ENCODE measurements around the gene NDFIP2.

NDFIP2 gene

DNA sequence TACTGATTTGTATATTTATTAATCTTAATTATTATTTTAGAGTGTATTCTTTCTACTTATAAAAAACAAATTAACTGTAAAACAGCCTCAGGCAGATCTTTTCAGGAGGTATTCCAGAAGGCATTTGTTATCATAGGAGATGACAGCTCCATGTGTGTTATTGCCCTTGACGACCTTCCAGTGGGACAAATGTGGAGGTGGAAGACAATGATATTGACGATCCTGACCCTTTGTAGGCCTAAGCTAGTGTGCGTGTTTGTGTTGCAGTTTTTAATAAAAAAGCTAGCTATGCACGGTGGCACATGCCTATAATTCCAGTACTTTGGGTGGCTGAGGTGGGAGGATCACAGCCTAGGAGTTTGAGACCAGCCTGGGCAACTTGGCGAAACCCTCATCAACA is 46.7 kb downstream of the NDFIP2 start:
- DNase-seq (ENCODE audit: low read depth, low spot score), result no peak
- H3K9ac ChIP-seq (ENCODE audit: insufficient read length), result no peak overlapping the region
- no peak overlapping the region for H3K4me3 ChIP-seq
- H3K36me3 ChIP-seq (ENCODE audit: insufficient read depth, low read length), result peaks cover 31% of the 10 kb centered on the region
- H3K9me3 ChIP-seq (ENCODE audit: low read depth, low read length), result no peaks in the 10 kb centered on the region
- TF ChIP-seq POLR2AphosphoS5 (IDR thresholded peaks at IDR 0.05; ENCODE audit: borderline replicate concordance, low read depth, low read length) (no peak), FOXP2 (optimal IDR thresholded peaks at IDR 0.05; ENCODE audit: control extremely low read depth, extremely low read length, insufficient read depth) (no peak), EZH2 (IDR thresholded peaks at IDR 0.05) (no peak)
- H3K27ac ChIP-seq, result no peak overlapping the region

DNA sequence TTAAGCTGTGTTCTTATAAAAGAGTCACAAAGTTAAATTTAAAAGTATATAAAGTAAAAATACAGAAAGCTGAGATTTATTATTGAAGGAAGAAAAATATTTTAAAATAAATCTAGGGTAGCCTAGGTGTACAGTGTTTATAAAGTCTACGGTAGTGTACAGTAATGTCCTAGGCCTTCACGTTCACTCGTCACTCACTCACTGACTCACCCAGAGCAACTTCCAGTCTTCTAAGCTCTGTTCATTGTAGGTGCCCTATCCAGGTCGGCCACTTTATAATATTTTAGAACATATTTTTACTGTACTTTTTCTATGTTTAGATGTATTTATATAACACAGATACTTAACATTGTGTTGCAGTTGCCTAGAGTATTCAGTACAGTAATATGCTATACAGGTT is 47.4 kb downstream of the NDFIP2 start:
- peaks cover 27% of the 10 kb centered on the region for H3K36me3 ChIP-seq (ENCODE audit: insufficient read depth, low read length)
- no peak overlapping the region for H3K9ac ChIP-seq (ENCODE audit: insufficient read length)
- TF ChIP-seq EZH2 (IDR thresholded peaks at IDR 0.05) (no peak), POLR2AphosphoS5 (IDR thresholded peaks at IDR 0.05; ENCODE audit: borderline replicate concordance, low read depth, low read length) (no peak), FOXP2 (optimal IDR thresholded peaks at IDR 0.05; ENCODE audit: control extremely low read depth, extremely low read length, insufficient read depth) (no peak)
- H3K27ac ChIP-seq, result no peak overlapping the region
- DNase-seq (ENCODE audit: low read depth, low spot score), result no peak
- no peak overlapping the region for H3K4me3 ChIP-seq
- no peaks in the 10 kb centered on the region for H3K9me3 ChIP-seq (ENCODE audit: low read depth, low read length)

DNA sequence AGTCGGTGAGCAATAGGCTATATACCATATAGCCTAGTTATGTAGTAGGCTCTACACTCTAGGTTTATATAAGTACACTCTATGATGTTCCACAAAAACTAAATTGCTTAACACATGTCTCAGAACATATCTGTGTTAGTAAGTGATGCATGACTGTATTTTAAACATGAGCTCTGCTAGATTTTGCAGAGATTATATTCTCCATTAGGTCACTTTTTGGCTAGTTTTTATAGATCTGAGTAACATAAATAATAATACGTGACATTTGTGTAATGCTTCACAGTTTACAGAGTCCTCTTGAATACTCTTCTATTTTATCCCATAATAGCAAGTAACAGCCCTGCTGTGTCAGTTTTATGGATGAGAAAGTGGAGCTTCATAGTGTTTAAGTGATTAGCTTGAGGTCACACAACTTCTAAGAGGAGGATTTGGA is 47.8 kb downstream of the NDFIP2 start:
- Histone ChIP-seq H3K9ac (ENCODE audit: insufficient read length) (no peak overlapping the region), H3K36me3 (ENCODE audit: insufficient read depth, low read length) (peaks cover 23% of the 10 kb centered on the region), H3K4me3 (no peak overlapping the region), H3K27ac (no peak overlapping the region), H3K9me3 (ENCODE audit: low read depth, low read length) (no peaks in the 10 kb centered on the region)
- TF ChIP-seq EZH2 (IDR thresholded peaks at IDR 0.05) (no peak), FOXP2 (optimal IDR thresholded peaks at IDR 0.05; ENCODE audit: control extremely low read depth, extremely low read length, insufficient read depth) (no peak), POLR2AphosphoS5 (IDR thresholded peaks at IDR 0.05; ENCODE audit: borderline replicate concordance, low read depth, low read length) (no peak)
- DNase-seq (ENCODE audit: low read depth, low spot score), result no peak

DNA sequence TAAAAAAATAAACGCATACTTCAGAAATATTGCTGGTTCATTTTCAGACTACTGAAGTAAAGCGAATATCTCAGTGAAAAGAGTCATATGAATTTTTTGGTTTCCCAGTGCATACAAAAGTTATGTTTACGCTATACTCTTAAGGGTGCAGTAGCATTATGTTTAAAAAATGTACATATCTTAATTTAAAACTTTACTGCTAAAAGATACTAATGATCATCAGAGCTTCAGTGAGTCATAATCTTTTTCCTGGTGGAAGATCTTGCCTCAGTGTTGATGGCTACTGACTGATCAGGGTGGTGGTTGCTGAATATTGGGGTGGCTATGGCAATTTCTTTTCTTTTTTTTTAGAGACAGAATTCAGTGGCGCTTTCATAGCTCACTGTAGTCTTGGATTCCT is 48.9 kb downstream of the NDFIP2 start:
- H3K9me3 ChIP-seq (ENCODE audit: low read depth, low read length), result no peaks in the 10 kb centered on the region
- H3K9ac ChIP-seq (ENCODE audit: insufficient read length), result no peak overlapping the region
- no peak overlapping the region for H3K4me3 ChIP-seq
- H3K27ac ChIP-seq, result no peak overlapping the region
- peaks cover 17% of the 10 kb centered on the region for H3K36me3 ChIP-seq (ENCODE audit: insufficient read depth, low read length)
- TF ChIP-seq FOXP2 (optimal IDR thresholded peaks at IDR 0.05; ENCODE audit: control extremely low read depth, extremely low read length, insufficient read depth) (no peak), POLR2AphosphoS5 (IDR thresholded peaks at IDR 0.05; ENCODE audit: borderline replicate concordance, low read depth, low read length) (no peak), EZH2 (IDR thresholded peaks at IDR 0.05) (no peak)
- DNase-seq (ENCODE audit: low read depth, low spot score), result no peak

DNA sequence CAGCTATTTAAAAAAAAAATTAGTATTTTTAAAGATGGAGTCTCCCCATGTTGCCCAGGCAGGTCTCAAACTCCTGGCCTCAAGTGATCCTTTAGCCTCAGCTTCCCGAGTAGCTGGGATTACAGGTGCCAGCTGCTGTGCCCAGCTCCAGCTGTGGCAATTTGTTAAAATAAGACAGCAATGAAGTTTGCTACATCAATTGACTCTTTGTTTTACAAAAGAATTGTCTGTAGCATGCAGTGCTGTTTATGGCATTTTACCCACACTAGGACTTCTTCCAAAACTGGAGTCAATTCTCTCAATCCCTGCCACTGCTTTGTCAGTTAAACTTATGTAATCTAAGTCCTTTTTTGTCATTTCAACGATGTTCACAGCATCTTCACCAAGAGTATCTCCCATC is 49.3 kb downstream of the NDFIP2 start:
- no peak for DNase-seq (ENCODE audit: low read depth, low spot score)
- Histone ChIP-seq H3K9me3 (ENCODE audit: low read depth, low read length) (no peaks in the 10 kb centered on the region), H3K4me3 (no peak overlapping the region), H3K36me3 (ENCODE audit: insufficient read depth, low read length) (peaks cover 13% of the 10 kb centered on the region), H3K9ac (ENCODE audit: insufficient read length) (no peak overlapping the region), H3K27ac (no peak overlapping the region)
- TF ChIP-seq EZH2 (IDR thresholded peaks at IDR 0.05) (no peak), FOXP2 (optimal IDR thresholded peaks at IDR 0.05; ENCODE audit: control extremely low read depth, extremely low read length, insufficient read depth) (no peak), POLR2AphosphoS5 (IDR thresholded peaks at IDR 0.05; ENCODE audit: borderline replicate concordance, low read depth, low read length) (no peak)

DNA sequence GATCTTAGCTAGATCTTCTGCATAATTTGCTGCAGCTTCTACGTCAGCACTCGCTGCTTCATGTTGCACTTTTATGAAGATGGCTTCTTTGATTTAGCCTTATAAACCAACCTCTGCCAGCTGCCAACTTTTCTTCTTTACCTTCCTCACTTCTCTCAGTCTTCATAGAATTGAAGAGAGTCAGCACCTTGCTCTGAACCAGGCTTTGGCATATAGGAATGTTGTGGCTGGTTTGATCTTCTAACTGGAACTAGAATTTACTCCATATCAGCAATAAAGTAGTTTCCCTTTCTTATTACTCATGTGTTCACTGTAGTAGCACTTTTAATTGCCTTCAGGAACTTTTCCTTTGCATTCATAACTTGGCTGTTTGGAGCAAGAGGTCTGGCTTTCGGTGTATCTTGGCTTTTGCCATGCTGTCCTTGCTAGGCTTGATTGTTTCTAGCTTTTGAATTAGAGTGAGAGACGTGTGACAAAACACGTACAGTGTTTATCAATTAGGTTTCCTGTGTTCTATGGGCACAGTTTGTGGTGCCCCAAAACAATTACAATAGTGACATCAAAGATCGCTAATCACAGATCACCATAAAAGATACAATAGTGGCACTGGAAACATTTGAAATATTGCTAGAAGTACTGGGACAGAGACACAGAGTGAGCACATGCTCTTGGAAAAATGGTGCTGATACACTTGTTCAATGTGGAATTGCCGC is 50.7 kb downstream of the NDFIP2 start:
- Histone ChIP-seq H3K9ac (ENCODE audit: insufficient read length) (no peak overlapping the region), H3K27ac (no peak overlapping the region), H3K9me3 (ENCODE audit: low read depth, low read length) (no peaks in the 10 kb centered on the region), H3K4me3 (no peak overlapping the region), H3K36me3 (ENCODE audit: insufficient read depth, low read length) (peaks cover 3% of the 10 kb centered on the region)
- DNase-seq (ENCODE audit: low read depth, low spot score), result no peak
- no peak for TF ChIP-seq EZH2 (IDR thresholded peaks at IDR 0.05)
- no peak for TF ChIP-seq FOXP2 (optimal IDR thresholded peaks at IDR 0.05; ENCODE audit: control extremely low read depth, extremely low read length, insufficient read depth)
- no peak for TF ChIP-seq POLR2AphosphoS5 (IDR thresholded peaks at IDR 0.05; ENCODE audit: borderline replicate concordance, low read depth, low read length)

DNA sequence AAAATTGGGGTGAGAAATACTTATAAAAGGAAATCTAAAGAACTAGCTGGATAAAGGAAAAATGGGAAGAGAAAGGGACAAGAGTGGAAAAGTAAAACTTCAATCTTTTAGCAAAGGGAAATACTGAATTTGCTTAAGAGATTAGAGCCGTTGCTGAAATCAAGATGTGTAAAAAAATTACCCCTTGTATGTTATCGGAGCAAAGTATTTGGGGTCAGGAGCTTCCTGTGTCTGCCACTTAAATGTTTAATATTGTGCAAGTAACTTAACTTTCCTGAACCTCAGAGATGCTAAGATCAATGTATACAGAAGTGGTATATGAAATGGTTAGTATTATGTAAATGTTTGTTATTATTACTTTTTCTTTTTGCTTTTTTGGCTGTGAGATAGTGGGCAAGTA is 51.6 kb downstream of the NDFIP2 start:
- H3K27ac ChIP-seq, result no peak overlapping the region
- no peak overlapping the region for H3K4me3 ChIP-seq
- H3K36me3 ChIP-seq (ENCODE audit: insufficient read depth, low read length), result no peaks in the 10 kb centered on the region; the same call in 1 of the 2 replicates
- no peak for DNase-seq (ENCODE audit: low read depth, low spot score)
- H3K9ac ChIP-seq (ENCODE audit: insufficient read length), result no peak overlapping the region
- TF ChIP-seq FOXP2 (optimal IDR thresholded peaks at IDR 0.05; ENCODE audit: control extremely low read depth, extremely low read length, insufficient read depth) (no peak), EZH2 (IDR thresholded peaks at IDR 0.05) (no peak), POLR2AphosphoS5 (IDR thresholded peaks at IDR 0.05; ENCODE audit: borderline replicate concordance, low read depth, low read length) (no peak)
- H3K9me3 ChIP-seq (ENCODE audit: low read depth, low read length), result no peaks in the 10 kb centered on the region

DNA sequence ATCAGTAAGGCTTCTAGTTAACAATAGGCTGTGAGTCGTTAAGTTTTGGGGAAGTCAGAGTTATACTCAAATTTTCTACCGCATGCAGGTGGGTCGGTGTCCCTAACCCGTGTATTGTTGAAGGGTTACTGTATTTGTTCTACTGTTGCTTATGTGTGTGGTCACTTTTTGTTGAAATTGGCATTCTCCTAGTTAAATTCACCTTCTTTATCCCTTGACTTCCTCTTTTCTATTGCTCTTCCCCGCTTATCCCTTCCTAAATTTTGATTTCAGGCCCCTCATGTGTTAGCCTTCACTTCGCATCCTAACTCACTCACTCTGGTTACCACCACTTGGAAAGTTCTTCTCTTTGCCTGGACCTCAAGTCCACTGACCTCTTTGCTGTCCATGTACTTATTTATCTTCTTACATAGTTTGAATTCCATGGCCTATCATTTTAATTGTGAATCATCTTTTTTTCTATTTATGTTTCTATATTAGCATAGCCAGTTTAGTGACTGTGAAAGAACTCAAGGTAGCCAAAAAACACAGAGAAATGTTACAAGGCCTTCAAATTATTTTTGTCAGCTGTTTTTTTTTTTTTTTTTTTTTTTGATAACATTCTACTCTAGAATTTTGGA is 52.9 kb downstream of the NDFIP2 start:
- Histone ChIP-seq H3K36me3 (ENCODE audit: insufficient read depth, low read length) (no peaks in the 10 kb centered on the region; the same call in 1 of the 2 replicates), H3K27ac (no peak overlapping the region), H3K9me3 (ENCODE audit: low read depth, low read length) (no peaks in the 10 kb centered on the region), H3K4me3 (no peak overlapping the region), H3K9ac (ENCODE audit: insufficient read length) (no peak overlapping the region)
- TF ChIP-seq EZH2 (IDR thresholded peaks at IDR 0.05) (no peak), POLR2AphosphoS5 (IDR thresholded peaks at IDR 0.05; ENCODE audit: borderline replicate concordance, low read depth, low read length) (no peak), FOXP2 (optimal IDR thresholded peaks at IDR 0.05; ENCODE audit: control extremely low read depth, extremely low read length, insufficient read depth) (no peak)
- DNase-seq (ENCODE audit: low read depth, low spot score), result no peak

All from SK-N-MC (cell line).